Natural killer cell (primary cell): ENCODE measurements around the gene RBMS3. TPM values are rescaled to one million over a fixed set of nuclear protein-coding genes. Genes with fewer than 3 reads are reported as not detected.
"Not testable (repeated sequence)": the region's sequence is repeated elsewhere in the genome, so short reads cannot be mapped to it uniquely, and the experiment has no call there.

ENCODE experiments used
- ATAC-seq, 3 donors: fragments of 150-1000 bp in 2 of 3; fragments of 200-7000 bp in 1 of 3; cut with Tn5 transposase; 1 replicate in 1 of 3; 2 replicates in 2 of 3; pipeline ENCODE4 v1.10.0; 2021; ENCODE audit warnings: mild to moderate bottlenecking in 2 of 3, moderate library complexity in 2 of 3
- DNase-seq, 2 donors: peaks; one replicate each; pipeline versions ENCODE4 v3.0.0 to v3.0.0-alpha.2; 2013 to 2021; ENCODE audit warnings: mixed read lengths in 1 of 2
- H3K27ac ChIP-seq: one replicate; pipeline ENCODE4 v1.5.1; 2013; ENCODE audit warnings: mild to moderate bottlenecking, low read length
- H3K27me3 ChIP-seq: one replicate; pipeline ENCODE4 v1.6.1; 2013; ENCODE audit warnings: low read length; ENCODE audit not compliant: control insufficient read depth, insufficient read depth
- H3K36me3 ChIP-seq: one replicate; pipeline ENCODE4 v1.6.1; 2013; ENCODE audit warnings: low read length; ENCODE audit not compliant: control insufficient read depth, insufficient read depth
- H3K4me1 ChIP-seq: one replicate; pipeline ENCODE4 v1.6.1; 2013; ENCODE audit warnings: low read length; ENCODE audit not compliant: control insufficient read depth, insufficient read depth
- H3K4me3 ChIP-seq: one replicate; pipeline ENCODE4 v1.5.1; 2013; ENCODE audit warnings: low read length
- H3K9me3 ChIP-seq: one replicate; pipeline ENCODE4 v1.6.1; 2013; ENCODE audit warnings: low read length; ENCODE audit not compliant: control insufficient read depth, insufficient read depth
- H3K27ac Mint-ChIP-seq, 2 donors: one replicate each; pipeline ENCODE4 v1.8.0; 2022; ENCODE audit warnings: mild to moderate bottlenecking in 2 of 2, mixed read lengths in 2 of 2, moderate library complexity in 1 of 2
- H3K27me3 Mint-ChIP-seq, 2 donors: one replicate each; pipeline ENCODE4 v1.8.0; 2022; ENCODE audit warnings: low read depth in 2 of 2, mixed read lengths in 2 of 2
- H3K36me3 Mint-ChIP-seq: one replicate; pipeline ENCODE4 v1.8.0; 2022; ENCODE audit warnings: mixed read lengths
- H3K4me1 Mint-ChIP-seq, 2 donors: one replicate each; pipeline ENCODE4 v1.8.0; 2022; ENCODE audit warnings: mixed read lengths in 2 of 2
- H3K4me3 Mint-ChIP-seq: one replicate; pipeline ENCODE4 v1.8.0; 2022; ENCODE audit warnings: mild to moderate bottlenecking, moderate library complexity, mixed read lengths
- H3K9me3 Mint-ChIP-seq, 2 donors: one replicate each; pipeline ENCODE4 v1.8.0; 2022; ENCODE audit warnings: mixed read lengths in 2 of 2
- CTCF ChIP-seq: fragments of 200-600 bp; IDR thresholded peaks from one replicate; pipeline ENCODE4 v1.8.0; 2022; ENCODE audit warnings: antibody characterized with exemption
- WGBS: methylation state at CpG from one replicate; pipeline ENCODE4 v1.1.7; 2013; ENCODE audit warnings: missing lambda C conversion rate; ENCODE audit not compliant: insufficient coverage; 5-methylcytosine and 5-hydroxymethylcytosine counted together
- intact Hi-C: fragments of 100-400 bp; cut with micrococcal nuclease; formaldehyde crosslinking; loops from one replicate; pipeline ENCODE4 v1.14.2; 2022
- total RNA-seq, 4 donors: library from RNA; stranded (reverse); fragments of 120-200 nt in 1 of 4; gene quantifications; one replicate each; pipeline versions ENCODE4 v1.2.3 to v1.2.4, GENCODE V29; 2013 to 2022

The RBMS3 gene
- total RNA-seq, 3 donors from 2014 or later (not counting 1 experiment from before 2014, with no cell fraction given), result 0.16 TPM; not detected in 2

GRCh38 chr3:29356062-29356461 is 75.2 kb downstream of the RBMS3 start:
- ATAC-seq (no peak), DNase-seq (no peak)
- Mint-ChIP-seq H3K27me3 (no peaks in the 10 kb centered on the region), H3K4me3 (no peak overlapping the region), H3K27ac (no peak overlapping the region), H3K36me3 (no peaks in the 10 kb centered on the region), H3K9me3 (peaks cover 6 to 9% of the 10 kb centered on the region in 2 donors), H3K4me1 (peaks cover 5% of the 10 kb centered on the region in 2 donors)
- no peak overlapping the region for H3K27ac ChIP-seq
- intact Hi-C loops, result no loop called here
- H3K4me1 ChIP-seq, result no peaks in the 10 kb centered on the region
- TF ChIP-seq CTCF, result no peak
- H3K9me3 ChIP-seq, result no peaks in the 10 kb centered on the region
- H3K36me3 ChIP-seq, result no peaks in the 10 kb centered on the region
- no peaks in the 10 kb centered on the region for H3K27me3 ChIP-seq
- no peak overlapping the region for H3K4me3 ChIP-seq
- WGBS, result 43% methylated on average over 1 of the region's 3 CpGs

GRCh38 chr3:29360289-29360688 is 79.4 kb downstream of the RBMS3 start:
- intact Hi-C loops, H3K9me3 Mint-ChIP-seq, H3K27ac ChIP-seq, H3K4me1 Mint-ChIP-seq, H3K9me3 ChIP-seq, H3K36me3 ChIP-seq, H3K27me3 Mint-ChIP-seq, H3K4me3 ChIP-seq, H3K4me3 Mint-ChIP-seq, H3K4me1 ChIP-seq, DNase-seq, ATAC-seq, H3K27ac Mint-ChIP-seq, H3K36me3 Mint-ChIP-seq, H3K27me3 ChIP-seq: not testable (repeated sequence)
- 50% methylated on average over 1 of the region's 2 CpGs for WGBS

- H3K9me3 Mint-ChIP-seq, result peaks cover 4 to 6% of the 10 kb centered on the region in 2 donors
Measured at GRCh38 chr3:29363110-29363509, 82.2 kb downstream of the RBMS3 start.

GRCh38 chr3:29370021-29370420 is 89.2 kb downstream of the RBMS3 start:
- no peak overlapping the region for H3K4me3 ChIP-seq
- Mint-ChIP-seq H3K4me1 (no peaks in the 10 kb centered on the region), H3K27me3 (no peaks in the 10 kb centered on the region), H3K4me3 (no peak overlapping the region), H3K36me3 (no peaks in the 10 kb centered on the region), H3K27ac (no peak overlapping the region), H3K9me3 (peaks cover 3 to 5% of the 10 kb centered on the region in 2 donors)
- no peaks in the 10 kb centered on the region for H3K36me3 ChIP-seq
- DNase-seq (no peak), ATAC-seq (no peak)
- H3K4me1 ChIP-seq, result no peaks in the 10 kb centered on the region
- intact Hi-C loops, result no loop called here
- no peaks in the 10 kb centered on the region for H3K27me3 ChIP-seq
- TF ChIP-seq CTCF, result no peak
- H3K9me3 ChIP-seq, result no peaks in the 10 kb centered on the region
- no peak overlapping the region for H3K27ac ChIP-seq
- 59% methylated on average over 4 of the region's 4 CpGs for WGBS

More at GRCh38 chr3:29363110-29363509, 82.2 kb downstream of the RBMS3 start:
- no peaks in the 10 kb centered on the region for H3K4me1 ChIP-seq
- H3K4me3 ChIP-seq, result no peak overlapping the region
- Mint-ChIP-seq H3K27me3 (no peaks in the 10 kb centered on the region), H3K27ac (no peak overlapping the region), H3K36me3 (no peaks in the 10 kb centered on the region), H3K4me1 (no peaks in the 10 kb centered on the region), H3K4me3 (no peak overlapping the region)
- H3K36me3 ChIP-seq, result no peaks in the 10 kb centered on the region
- no peak for TF ChIP-seq CTCF
- H3K9me3 ChIP-seq, result no peaks in the 10 kb centered on the region
- DNase-seq (no peak), ATAC-seq (no peak)
- 75% methylated on average over 1 of the region's 2 CpGs for WGBS
- H3K27me3 ChIP-seq, result no peaks in the 10 kb centered on the region
- intact Hi-C loops, result no loop called here
- no peak overlapping the region for H3K27ac ChIP-seq
